ENCODE measurements around the gene RAB7A. TPM values are rescaled to one million over a fixed set of nuclear protein-coding genes. Genes with fewer than 3 reads are reported as not detected.

RAB7A gene
- total RNA-seq, 3 donors from 2014 or later (not counting 1 experiment from before 2014, with no cell fraction given), result 218 to 233 (median 224) TPM

GRCh38 chr3:128703561-128703960 is 22.4 kb upstream of the RAB7A start:
- no peaks in the 10 kb centered on the region for H3K27me3 ChIP-seq (ENCODE audit: control insufficient read depth, insufficient read depth, low read length)
- no peak overlapping the region for H3K27ac Mint-ChIP-seq
- 100% methylated on average over 5 of the region's 5 CpGs for WGBS (ENCODE audit: insufficient coverage)

GRCh38 chr3:128706086-128706615 is 19.8 kb upstream of the RAB7A start:
- TF ChIP-seq CTCF (IDR thresholded peaks at IDR 0.05), result no peak
- Mint-ChIP-seq H3K36me3 (no peaks in the 10 kb centered on the region), H3K9me3 (no peaks in the 10 kb centered on the region), H3K4me1 (no peaks in the 10 kb centered on the region), H3K27me3 (ENCODE audit: low read depth in 2 of 2) (no peaks in the 10 kb centered on the region), H3K4me3 (no peak overlapping the region), H3K27ac (no peak overlapping the region)
- WGBS (ENCODE audit: insufficient coverage), result 86% methylated on average over 6 of the region's 7 CpGs
- Histone ChIP-seq H3K9me3 (ENCODE audit: control insufficient read depth, insufficient read depth, low read length) (no peaks in the 10 kb centered on the region), H3K4me3 (ENCODE audit: low read length) (no peak overlapping the region), H3K4me1 (ENCODE audit: control insufficient read depth, insufficient read depth, low read length) (peaks cover 2% of the 10 kb centered on the region), H3K27me3 (ENCODE audit: control insufficient read depth, insufficient read depth, low read length) (no peaks in the 10 kb centered on the region), H3K36me3 (ENCODE audit: control insufficient read depth, insufficient read depth, low read length) (no peaks in the 10 kb centered on the region), H3K27ac (ENCODE audit: low read length) (no peak overlapping the region)
- intact Hi-C loops (cut with micrococcal nuclease), result no loop called here
- ATAC-seq, result no peak
- no peak for DNase-seq

More at GRCh38 chr3:128703561-128703960, 22.4 kb upstream of the RAB7A start:
- H3K4me1 Mint-ChIP-seq, result peaks cover 0 to 5% of the 10 kb centered on the region in 2 donors
- no peaks in the 10 kb centered on the region for H3K9me3 ChIP-seq (ENCODE audit: control insufficient read depth, insufficient read depth, low read length)
- no peaks in the 10 kb centered on the region for H3K36me3 Mint-ChIP-seq
- DNase-seq (no peak), ATAC-seq (no peak)
- H3K27ac ChIP-seq (ENCODE audit: low read length), result no peak overlapping the region
- TF ChIP-seq CTCF (IDR thresholded peaks at IDR 0.05), result no peak
- no peaks in the 10 kb centered on the region for H3K36me3 ChIP-seq (ENCODE audit: control insufficient read depth, insufficient read depth, low read length)
- no peak overlapping the region for H3K4me3 Mint-ChIP-seq
- peaks cover 8% of the 10 kb centered on the region for H3K4me1 ChIP-seq (ENCODE audit: control insufficient read depth, insufficient read depth, low read length)
- no peak overlapping the region for H3K4me3 ChIP-seq (ENCODE audit: low read length)
- intact Hi-C loops (cut with micrococcal nuclease), result no loop called here
- no peaks in the 10 kb centered on the region for H3K9me3 Mint-ChIP-seq
- no peaks in the 10 kb centered on the region for H3K27me3 Mint-ChIP-seq (ENCODE audit: low read depth in 2 of 2)

- no peak for ATAC-seq
- 69% methylated on average over 1 of the region's 2 CpGs for WGBS (ENCODE audit: insufficient coverage)
- H3K4me3 ChIP-seq (ENCODE audit: low read length), result no peak overlapping the region
- Mint-ChIP-seq H3K4me3 (no peak overlapping the region), H3K9me3 (no peaks in the 10 kb centered on the region), H3K27me3 (ENCODE audit: low read depth in 2 of 2) (no peaks in the 10 kb centered on the region), H3K27ac (no peak overlapping the region), H3K36me3 (no peaks in the 10 kb centered on the region), H3K4me1 (no peaks in the 10 kb centered on the region)
- no peaks in the 10 kb centered on the region for H3K4me1 ChIP-seq (ENCODE audit: control insufficient read depth, insufficient read depth, low read length)
- H3K36me3 ChIP-seq (ENCODE audit: control insufficient read depth, insufficient read depth, low read length), result no peaks in the 10 kb centered on the region
- H3K9me3 ChIP-seq (ENCODE audit: control insufficient read depth, insufficient read depth, low read length), result no peaks in the 10 kb centered on the region
- intact Hi-C loops (cut with micrococcal nuclease), result no loop called here
- H3K27me3 ChIP-seq (ENCODE audit: control insufficient read depth, insufficient read depth, low read length), result no peaks in the 10 kb centered on the region
- no peak for TF ChIP-seq CTCF (IDR thresholded peaks at IDR 0.05)
- no peak for DNase-seq
- H3K27ac ChIP-seq (ENCODE audit: low read length), result no peak overlapping the region
Measured at GRCh38 chr3:128707928-128708494, 18.0 kb upstream of the RAB7A start.

GRCh38 chr3:128709038-128709437 is 16.9 kb upstream of the RAB7A start:
- H3K4me3 Mint-ChIP-seq, result no peak overlapping the region
- ATAC-seq (no peak), DNase-seq (no peak)
- no peaks in the 10 kb centered on the region for H3K4me1 Mint-ChIP-seq
- TF ChIP-seq CTCF (IDR thresholded peaks at IDR 0.05), result no peak
- no peaks in the 10 kb centered on the region for H3K27me3 ChIP-seq (ENCODE audit: control insufficient read depth, insufficient read depth, low read length)
- H3K9me3 ChIP-seq (ENCODE audit: control insufficient read depth, insufficient read depth, low read length), result no peaks in the 10 kb centered on the region
- H3K9me3 Mint-ChIP-seq, result no peaks in the 10 kb centered on the region
- H3K27ac ChIP-seq (ENCODE audit: low read length), result no peak overlapping the region
- H3K36me3 ChIP-seq (ENCODE audit: control insufficient read depth, insufficient read depth, low read length), result no peaks in the 10 kb centered on the region
- 93% methylated on average over 3 of the region's 4 CpGs for WGBS (ENCODE audit: insufficient coverage)
- no peaks in the 10 kb centered on the region for H3K4me1 ChIP-seq (ENCODE audit: control insufficient read depth, insufficient read depth, low read length)
- intact Hi-C loops (cut with micrococcal nuclease), result no loop called here
- H3K36me3 Mint-ChIP-seq, result no peaks in the 10 kb centered on the region
- no peak overlapping the region for H3K27ac Mint-ChIP-seq
- no peaks in the 10 kb centered on the region for H3K27me3 Mint-ChIP-seq (ENCODE audit: low read depth in 2 of 2)
- H3K4me3 ChIP-seq (ENCODE audit: low read length), result no peak overlapping the region
